ENCODE results near the gene EIF3J.

The EIF3J gene

DNA sequence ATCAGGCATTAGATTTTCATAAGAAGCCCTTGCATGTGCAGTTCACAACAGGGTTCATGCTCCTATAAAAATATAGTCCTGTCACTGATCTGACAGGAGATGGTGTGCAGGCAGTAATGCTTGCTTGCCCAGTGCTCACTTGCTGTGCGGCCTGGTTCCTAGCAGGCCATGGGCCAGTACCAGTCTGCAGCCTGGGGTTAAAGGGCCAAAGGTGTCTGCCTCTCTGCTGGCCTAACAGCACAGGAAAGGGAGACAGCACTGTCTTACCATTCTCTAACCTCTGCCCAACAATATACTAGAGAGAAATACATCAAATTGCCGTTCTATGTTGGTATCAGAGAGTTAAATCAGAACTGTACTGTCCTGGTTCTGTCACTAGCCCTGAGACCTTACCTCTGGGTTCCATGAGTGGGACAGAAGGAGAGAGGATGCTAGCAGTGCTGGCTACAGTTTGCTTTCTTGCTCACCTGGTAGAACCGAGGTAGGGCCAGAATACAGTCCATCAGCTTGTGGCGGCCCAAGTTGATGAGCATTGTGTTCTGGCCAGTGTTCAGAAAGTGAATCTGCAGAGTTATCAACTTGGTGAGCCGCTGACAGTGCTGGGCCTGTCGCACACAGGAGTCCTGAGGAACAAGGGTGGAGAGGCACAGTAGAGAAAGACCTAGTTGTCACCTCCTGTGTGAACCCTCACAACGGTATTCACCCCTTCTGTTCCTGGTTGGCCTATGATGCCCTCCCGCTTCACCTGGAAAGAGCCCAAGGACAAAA lies 28.6 kb downstream of the EIF3J start:
- TF ChIP-seq, protein P1, sequence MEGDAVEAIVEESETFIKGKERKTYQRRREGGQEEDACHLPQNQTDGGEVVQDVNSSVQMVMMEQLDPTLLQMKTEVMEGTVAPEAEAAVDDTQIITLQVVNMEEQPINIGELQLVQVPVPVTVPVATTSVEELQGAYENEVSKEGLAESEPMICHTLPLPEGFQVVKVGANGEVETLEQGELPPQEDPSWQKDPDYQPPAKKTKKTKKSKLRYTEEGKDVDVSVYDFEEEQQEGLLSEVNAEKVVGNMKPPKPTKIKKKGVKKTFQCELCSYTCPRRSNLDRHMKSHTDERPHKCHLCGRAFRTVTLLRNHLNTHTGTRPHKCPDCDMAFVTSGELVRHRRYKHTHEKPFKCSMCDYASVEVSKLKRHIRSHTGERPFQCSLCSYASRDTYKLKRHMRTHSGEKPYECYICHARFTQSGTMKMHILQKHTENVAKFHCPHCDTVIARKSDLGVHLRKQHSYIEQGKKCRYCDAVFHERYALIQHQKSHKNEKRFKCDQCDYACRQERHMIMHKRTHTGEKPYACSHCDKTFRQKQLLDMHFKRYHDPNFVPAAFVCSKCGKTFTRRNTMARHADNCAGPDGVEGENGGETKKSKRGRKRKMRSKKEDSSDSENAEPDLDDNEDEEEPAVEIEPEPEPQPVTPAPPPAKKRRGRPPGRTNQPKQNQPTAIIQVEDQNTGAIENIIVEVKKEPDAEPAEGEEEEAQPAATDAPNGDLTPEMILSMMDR (IDR thresholded peaks at IDR 0.05; ENCODE audit: low read depth, low read length), result no peak
- no peak for DNase-seq (ENCODE audit: extremely low read depth, low read depth)

DNA sequence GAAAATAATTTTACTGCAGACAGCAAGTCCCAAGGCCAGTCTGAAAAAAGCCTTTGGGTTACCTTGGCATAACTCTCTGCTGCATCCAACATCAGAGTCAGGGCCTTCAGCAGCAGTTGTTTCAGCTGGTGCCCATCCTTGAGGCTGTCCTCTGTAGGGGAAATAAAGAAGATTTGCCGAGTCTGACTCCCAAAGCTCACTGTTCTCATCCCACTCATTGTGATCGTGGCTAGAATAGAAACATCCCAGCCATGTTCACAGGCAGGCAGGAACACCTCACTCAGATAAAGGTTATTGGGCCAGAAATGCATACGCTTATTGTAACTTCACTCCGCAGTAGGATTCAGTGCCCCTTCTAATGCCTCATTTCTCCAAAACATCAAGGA lies 29.2 kb downstream of the EIF3J start:
- DNase-seq (ENCODE audit: extremely low read depth, low read depth), result no peak
- TF ChIP-seq, protein P1 (IDR thresholded peaks at IDR 0.05; ENCODE audit: low read depth, low read length), result no peak

DNA sequence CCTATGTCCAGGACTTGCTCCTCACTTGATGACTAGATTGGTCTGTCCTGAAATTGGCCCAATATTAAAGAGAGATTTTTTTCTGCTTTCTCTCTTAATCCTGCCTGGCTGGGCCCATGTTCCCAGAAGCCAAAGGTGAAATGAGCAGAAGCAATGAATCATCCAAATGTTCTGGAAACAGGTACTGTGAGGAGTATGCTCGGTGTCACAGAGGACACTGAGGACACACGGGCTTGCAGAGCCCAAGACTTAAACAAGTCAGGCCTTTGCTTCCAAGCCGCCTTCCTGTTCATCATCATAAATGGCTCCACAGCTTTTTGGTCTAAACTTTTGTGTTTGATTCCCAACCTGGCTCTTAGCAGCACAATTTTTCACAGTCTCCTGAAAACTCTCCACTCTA lies 31.4 kb downstream of the EIF3J start:
- TF ChIP-seq, protein P1 (IDR thresholded peaks at IDR 0.05; ENCODE audit: low read depth, low read length), result no peak
- no peak for DNase-seq (ENCODE audit: extremely low read depth, low read depth)

DNA sequence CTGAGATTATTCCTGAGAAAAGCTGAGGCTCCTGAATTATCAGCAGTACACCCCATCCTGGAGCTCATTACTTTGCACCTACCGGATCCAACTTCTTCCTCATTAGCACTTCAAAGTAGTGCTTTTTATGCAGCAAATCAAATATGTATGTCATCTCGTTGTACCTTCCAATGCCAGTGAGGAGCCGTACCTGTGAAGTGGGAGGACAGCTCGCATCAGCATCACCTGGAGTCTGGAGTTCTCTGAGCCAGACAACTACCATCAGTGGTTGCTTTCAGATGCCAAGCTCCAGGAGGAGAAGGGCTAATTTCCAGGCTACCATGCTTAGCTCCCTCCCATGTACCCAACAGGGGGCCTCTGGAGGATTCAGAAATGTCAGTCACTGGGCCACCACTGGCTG lies 32.4 kb downstream of the EIF3J start:
- TF ChIP-seq, protein P1 (IDR thresholded peaks at IDR 0.05; ENCODE audit: low read depth, low read length), result no peak
- DNase-seq (ENCODE audit: extremely low read depth, low read depth), result no peak

DNA sequence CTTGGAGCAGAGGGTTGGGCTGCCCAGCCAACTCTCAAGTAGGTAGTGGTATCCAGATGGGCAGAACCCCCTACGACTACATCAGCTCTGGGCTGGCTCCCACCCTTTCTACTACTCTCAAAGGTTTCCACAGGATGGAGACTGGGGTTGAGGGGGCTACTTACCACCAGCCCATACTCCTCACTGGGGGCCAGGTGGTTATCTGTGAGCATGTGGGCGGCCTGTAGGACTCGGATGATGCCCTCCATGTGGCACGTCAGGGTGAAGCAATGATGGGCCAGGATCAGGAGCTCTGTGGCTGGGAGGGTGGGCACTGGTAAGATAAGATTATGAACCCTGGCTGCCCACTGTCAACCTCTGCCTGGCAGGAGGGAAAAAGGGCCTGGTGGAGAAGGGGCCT lies 33.4 kb downstream of the EIF3J start:
- TF ChIP-seq, protein P1 (IDR thresholded peaks at IDR 0.05; ENCODE audit: low read depth, low read length), result no peak
- DNase-seq (ENCODE audit: extremely low read depth, low read depth), result no peak

DNA sequence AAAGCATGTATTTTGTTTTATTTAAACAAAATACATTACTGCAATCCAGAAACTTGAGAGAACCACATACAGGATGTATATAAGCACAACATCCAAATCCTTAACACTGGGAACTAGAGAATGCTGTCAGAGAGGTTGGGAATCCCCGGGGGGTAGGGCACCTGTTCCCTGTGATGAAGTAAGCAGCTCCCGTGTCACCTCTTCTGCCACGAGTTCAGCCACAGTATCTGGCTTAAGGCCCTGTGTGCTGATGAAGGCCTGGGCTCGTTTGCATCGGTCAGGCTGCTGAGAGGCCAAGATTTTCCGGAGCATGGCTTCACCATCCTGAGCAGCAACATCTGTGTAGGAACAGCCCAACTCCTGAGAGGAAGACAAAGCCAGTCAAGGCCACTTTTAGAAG lies 36.4 kb downstream of the EIF3J start:
- no peak for DNase-seq (ENCODE audit: extremely low read depth, low read depth)
- TF ChIP-seq, protein P1 (IDR thresholded peaks at IDR 0.05; ENCODE audit: low read depth, low read length), result no peak

DNA sequence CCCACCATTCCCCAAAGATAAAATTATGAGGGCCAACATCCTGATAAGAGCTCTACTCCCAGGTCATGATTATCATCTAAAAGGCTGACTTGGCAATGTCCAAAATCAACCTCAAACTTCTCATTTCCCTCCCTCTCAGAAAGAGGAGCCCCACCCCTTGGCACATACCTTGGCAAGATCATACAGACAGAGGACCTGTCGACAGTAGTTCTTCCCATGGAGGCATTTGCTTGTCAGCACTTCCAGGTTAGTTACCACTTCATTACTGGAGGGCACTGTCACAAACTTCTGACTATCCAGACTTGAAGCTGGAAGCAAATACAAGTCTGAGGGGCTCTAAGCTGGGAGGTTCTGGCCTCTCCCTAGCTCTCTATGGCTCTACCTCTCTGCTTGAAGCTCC lies 37.8 kb downstream of the EIF3J start:
- TF ChIP-seq, protein P1 (IDR thresholded peaks at IDR 0.05; ENCODE audit: low read depth, low read length), result no peak
- no peak for DNase-seq (ENCODE audit: extremely low read depth, low read depth)

All from AG09319 (cell line).